Measurements from ENCODE around the gene ZNF383. TPM values are rescaled to one million over a fixed set of nuclear protein-coding genes. Genes with fewer than 3 reads are reported as not detected.
A peak's percentile ranks its signal among the peaks of the same experiment; 100 is the strongest.
"Not testable (repeated sequence)": the region's sequence is repeated elsewhere in the genome, so short reads cannot be mapped to it uniquely, and the experiment has no call there.

The ZNF383 gene
- polyA plus RNA-seq (ENCODE audit: insufficient read length in 12 of 12): 10 to 100 TPM in 9 of 12 donors, 1 to 10 TPM in 2, not detected in 1; 7.5 to 14.1 (median 11.0) TPM
- long read RNA-seq, donor 1, partial matches to known transcripts: 0 of 1 reads
- long read RNA-seq, donor 1, other reads (novel, unspliced or antisense): 0 of 1 reads
- long read RNA-seq, donor 2: 0 reads
- long read RNA-seq, donor 3: 0 reads
- long read RNA-seq, donor 4, partial matches to known transcripts: 0 of 1 reads
- long read RNA-seq, donor 4, other reads (novel, unspliced or antisense): 0 of 1 reads
- long read RNA-seq, donor 5: 0 reads
- long read RNA-seq, donor 6: 0 reads
- long read RNA-seq, donor 7: 0 reads
- long read RNA-seq, donor 8, partial matches to known transcripts: 0 of 1 reads
- long read RNA-seq, donor 8, other reads (novel, unspliced or antisense): 0 of 1 reads
- long read RNA-seq, donor 9: 0 reads
- long read RNA-seq, donor 10, partial matches to known transcripts: 0 of 1 reads
- long read RNA-seq, donor 10, other reads (novel, unspliced or antisense): 0 of 1 reads
- long read RNA-seq, donor 11: 0 reads

DNA sequence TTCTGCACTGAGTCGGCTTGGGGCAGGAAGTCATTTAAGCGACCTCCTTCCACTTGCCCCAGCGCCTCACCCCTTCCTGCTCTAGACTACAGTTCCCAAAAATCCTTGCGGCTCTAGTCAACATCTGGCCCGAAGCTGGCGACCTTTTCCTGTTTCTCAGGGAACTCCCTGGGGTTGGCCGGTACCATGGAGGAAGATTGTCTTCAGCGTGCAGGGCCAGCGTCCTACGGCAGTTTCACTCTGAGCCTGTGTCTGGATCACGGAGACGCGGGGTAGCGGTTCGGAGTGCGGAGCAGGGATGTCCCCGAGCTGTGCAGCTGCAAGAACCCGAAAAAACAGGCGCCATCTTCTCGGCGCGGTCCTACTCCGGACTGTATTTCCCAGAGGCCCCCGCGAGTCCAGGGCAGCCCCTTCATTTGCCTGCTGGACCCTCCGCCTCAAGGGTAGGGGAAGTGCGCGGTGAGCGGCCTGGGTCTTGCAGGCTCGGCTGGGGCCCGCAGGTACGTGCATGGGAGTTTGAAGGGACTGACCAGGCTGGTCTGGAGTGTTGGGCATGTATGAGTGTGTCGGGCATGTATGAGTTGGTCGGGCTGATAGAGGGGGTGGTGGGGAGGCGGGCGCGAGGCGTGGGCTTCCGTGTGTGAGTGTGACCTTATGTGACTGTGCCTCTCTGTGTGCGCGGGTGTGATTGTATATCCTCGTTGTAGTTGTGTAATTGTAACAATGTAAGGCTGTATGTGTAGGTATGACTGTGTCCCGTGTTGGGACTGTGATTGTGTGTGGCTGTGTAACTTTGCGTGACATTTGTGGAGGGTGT, at the start of gene ZNF383:
Gene ZNF383, plus strand, starts transcription at position 440 of the 817 bp plus-strand sequence. CDS start 12,240 bp downstream, outside the sequence.
- peak; percentile 96 for DNase-seq

- peak; percentile 96 for DNase-seq
Observed at GRCh38 chr19:37172368-37173366, 45.3 kb upstream of the ZNF383 start, which contains the start of gene ZNF585A. Gene ZNF585A (minus strand): TSS chr19:37172695. CDS start chr19:37169910, 2,785 bp downstream.

GRCh38 chr19:37186071-37186470, 31.9 kb upstream of the ZNF383 start:
- DNase-seq: not testable (repeated sequence)

- not testable (repeated sequence) for DNase-seq
Observed at GRCh38 chr19:37195248-37195647, 22.8 kb upstream of the ZNF383 start.

- not testable (repeated sequence) for DNase-seq
Observed at GRCh38 chr19:37197115-37197514, 20.9 kb upstream of the ZNF383 start.

DNA sequence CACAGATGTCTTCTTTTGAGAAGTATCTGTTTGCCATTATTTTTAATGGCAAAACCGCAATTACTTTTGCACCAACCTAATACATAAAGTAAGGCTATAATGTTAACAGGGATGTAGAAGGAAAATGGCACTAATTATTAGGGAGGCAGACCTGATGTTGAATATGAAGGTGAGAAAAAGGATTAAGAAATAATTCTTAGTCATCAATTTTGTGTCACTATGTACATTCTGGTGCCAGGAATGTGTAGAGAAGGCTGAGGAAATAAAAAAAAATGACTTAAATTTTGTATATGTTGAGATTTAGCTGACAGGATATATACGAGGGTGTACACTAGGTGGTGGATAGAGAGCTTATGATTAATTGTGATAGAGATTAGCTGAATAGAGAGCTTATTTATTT, 20.2 kb upstream of the ZNF383 start:
- DNase-seq: no peak

GRCh38 chr19:37217480-37217774, 587 bp upstream of the ZNF383 start:
- DNase-seq: no peak

- DNase-seq: no peak
Observed at GRCh38 chr19:37218592-37218935, 550 bp downstream of the ZNF383 start.

- no peak for DNase-seq
Observed at GRCh38 chr19:37220383-37220782, 2.4 kb downstream of the ZNF383 start.

DNA sequence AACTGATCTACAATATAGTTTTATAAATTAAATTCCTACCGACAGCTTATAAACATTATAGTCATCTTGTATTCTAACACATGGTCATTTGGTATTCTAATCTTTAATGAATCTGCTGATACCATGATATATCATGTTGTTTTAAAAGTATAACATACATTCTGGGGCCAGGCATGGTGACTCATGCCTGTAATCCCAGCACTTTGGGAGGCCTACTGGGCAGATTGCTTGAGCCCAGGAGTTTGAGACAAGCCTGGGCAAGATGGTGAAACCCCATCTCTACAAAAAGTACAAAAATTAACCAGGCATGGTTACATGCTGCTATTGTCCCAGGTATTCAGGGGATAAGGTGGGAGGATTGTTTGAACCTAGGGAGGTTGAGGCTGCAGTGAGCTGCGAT, 3.1 kb downstream of the ZNF383 start:
- no peak for DNase-seq

DNA sequence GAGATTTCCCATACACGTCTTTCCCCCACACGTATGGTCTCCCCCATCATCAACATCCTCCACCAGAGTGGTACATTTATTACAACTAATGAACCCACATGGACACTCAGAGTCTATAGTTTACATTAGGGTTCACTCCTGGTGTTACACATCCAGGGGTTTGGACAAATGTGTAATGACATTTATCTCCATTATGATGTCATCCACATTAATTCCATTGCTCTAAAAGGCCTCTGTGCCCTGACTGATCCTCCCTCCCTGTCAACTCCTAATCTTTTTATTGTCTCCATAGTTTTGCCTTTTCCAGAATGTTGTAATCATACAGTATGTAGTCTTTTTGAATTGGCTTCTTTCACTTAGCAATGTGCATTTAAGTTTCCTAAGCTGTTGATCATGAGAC, 8.2 kb downstream of the ZNF383 start:
- no peak for DNase-seq

GRCh38 chr19:37227996-37228395, 10.0 kb downstream of the ZNF383 start:
- no peak for DNase-seq

DNA sequence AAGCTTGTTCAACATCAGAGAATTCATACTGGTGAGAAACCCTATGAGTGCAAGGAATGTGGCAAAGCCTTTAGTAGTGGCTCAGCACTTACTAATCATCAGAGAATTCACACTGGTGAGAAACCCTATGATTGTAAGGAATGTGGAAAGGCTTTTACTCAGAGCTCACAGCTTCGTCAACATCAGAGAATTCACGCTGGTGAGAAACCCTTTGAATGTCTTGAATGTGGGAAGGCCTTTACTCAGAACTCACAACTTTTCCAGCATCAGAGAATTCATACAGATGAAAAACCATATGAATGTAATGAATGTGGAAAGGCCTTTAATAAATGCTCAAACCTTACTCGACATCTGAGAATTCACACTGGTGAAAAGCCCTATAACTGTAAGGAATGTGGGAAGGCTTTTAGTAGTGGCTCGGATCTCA, 25.2 kb downstream of the ZNF383 start:
- no peak for DNase-seq

GRCh38 chr19:37251308-37252229, 33.6 kb downstream of the ZNF383 start:
- peak; percentile 95 for DNase-seq

GRCh38 chr19:37263028-37263427, 45.0 kb downstream of the ZNF383 start:
- not testable (repeated sequence) for DNase-seq

DNA sequence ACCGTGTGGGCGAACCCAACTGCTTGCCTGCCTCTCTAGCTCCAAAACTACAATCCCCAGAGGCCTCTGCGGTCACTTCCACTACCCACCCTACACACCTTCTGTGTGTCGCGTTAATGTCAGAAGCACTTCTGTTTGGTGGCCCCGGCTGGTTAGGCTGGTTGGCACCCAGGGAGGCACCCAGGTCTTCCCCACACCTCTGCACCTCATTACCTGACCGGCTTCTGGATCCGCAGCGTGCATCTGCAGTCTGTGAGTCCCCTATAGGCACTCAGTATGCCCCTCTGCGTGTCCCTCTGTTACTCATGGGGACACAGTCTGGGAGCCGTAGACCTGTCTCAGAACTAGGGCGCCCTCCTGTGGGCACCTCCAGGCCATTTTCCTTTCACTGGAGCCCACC, 49.0 kb downstream of the ZNF383 start:
- DNase-seq: not testable (repeated sequence)

DNA sequence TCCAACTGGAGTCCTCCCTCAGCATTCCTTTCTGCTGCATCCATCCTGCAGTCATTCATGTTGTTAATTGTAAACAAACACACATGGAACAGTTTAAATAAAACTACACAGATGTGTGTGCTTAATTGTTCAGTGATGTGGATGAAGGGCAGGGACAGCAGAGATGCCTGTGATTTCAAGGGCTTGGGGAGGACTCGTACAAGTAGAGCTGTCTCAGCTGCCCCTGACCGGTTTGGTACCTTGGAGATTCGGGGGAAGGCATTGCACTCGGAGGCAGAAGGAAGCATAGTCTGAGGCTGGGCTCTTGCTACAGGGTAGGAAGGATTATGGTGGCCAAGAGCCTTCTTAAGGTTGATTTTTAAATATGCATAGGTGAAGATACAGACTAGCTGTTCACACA, 49.7 kb downstream of the ZNF383 start:
- DNase-seq: not testable (repeated sequence)

- not testable (repeated sequence) for DNase-seq
Observed at GRCh38 chr19:37280656-37281055, 62.6 kb downstream of the ZNF383 start.

DNA sequence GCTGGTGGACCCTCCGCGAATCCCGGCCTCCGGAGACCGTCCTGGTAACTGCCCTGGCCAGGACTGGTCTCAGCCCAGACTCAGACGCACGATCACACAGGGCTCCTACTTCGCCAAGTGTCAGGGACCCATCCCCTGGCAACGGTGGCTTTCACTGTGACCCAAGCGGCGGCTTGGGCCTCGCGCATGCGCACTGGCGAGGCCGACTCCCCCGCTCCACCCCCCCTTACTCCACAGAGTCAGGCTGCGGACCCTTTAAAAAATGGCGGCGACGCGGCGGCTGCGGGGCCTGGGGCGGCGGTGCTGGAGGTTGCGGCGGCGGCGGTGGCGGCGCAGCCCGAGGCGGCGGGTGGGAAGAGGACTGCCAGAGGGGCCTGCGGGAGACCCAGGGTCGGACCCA, 66.0 kb downstream of the ZNF383 start:
- not testable (repeated sequence) for DNase-seq

GRCh38 chr19:37289229-37289628, 71.2 kb downstream of the ZNF383 start:
- DNase-seq: not testable (repeated sequence)

Data from muscle of arm (tissue), 14 donors.